Testis (tissue), 3 donors: ENCODE measurements around the gene DIAPH2. TPM values are rescaled to one million over a fixed set of nuclear protein-coding genes. Genes with fewer than 3 reads are reported as not detected.

Experiments used
- DNase-seq: peaks from one replicate; pipeline ENCODE4 v3.0.0-alpha.2; 2019
- H3K27ac ChIP-seq, 2 donors: fragments of 200-600 bp; sonication (generic); one replicate each; pipeline ENCODE4 v1.5.1; 2019
- H3K27me3 ChIP-seq: fragments of 200-600 bp; sonication (generic); one replicate; pipeline ENCODE4 v1.5.1; 2019
- H3K36me3 ChIP-seq: fragments of 200-600 bp; sonication (generic); one replicate; pipeline ENCODE4 v1.5.1; 2017; ENCODE audit warnings: low read depth; ENCODE audit errors: missing control alignments
- H3K4me1 ChIP-seq: fragments of 200-600 bp; sonication (generic); one replicate; pipeline ENCODE4 v1.5.1; 2019
- H3K4me3 ChIP-seq, 2 donors: fragments of 200-600 bp; sonication (generic); one replicate each; pipeline ENCODE4 v1.5.1; 2017 to 2019
- H3K9me3 ChIP-seq: fragments of 200-600 bp; sonication (generic); one replicate; pipeline ENCODE4 v1.5.1; 2017
- CTCF ChIP-seq, 3 experiments: fragments of 450-650 bp in 2 of 3; fragments of 200-600 bp in 1 of 3; sonication (generic) in 1 of 3; IDR thresholded peaks; one replicate each; pipeline ENCODE4 v1.5.1; 2016 to 2019; ENCODE audit warnings: antibody characterized with exemption in 3 of 3, mild to moderate bottlenecking in 2 of 3, moderate library complexity in 1 of 3
- POLR2A ChIP-seq: fragments of 450-650 bp; IDR thresholded peaks from one replicate; pipeline ENCODE4 v1.6.1; 2017; ENCODE audit warnings: antibody characterized with exemption, mild to moderate bottlenecking, moderate library complexity
- WGBS, 2 donors: methylation state at CpG; one replicate each; pipeline ENCODE4 v1.1.5; 2018; 5-methylcytosine and 5-hydroxymethylcytosine counted together
- intact Hi-C: fragments of 100-400 bp; cut with DNase I; formaldehyde crosslinking; loops from one replicate; pipeline ENCODE4 v1.15.1; 2023; ENCODE audit warnings: low total_unique reads
- polyA plus RNA-seq: library from polyadenylated mRNA; stranded (reverse); fragments of 350-450 nt; fragmentation: Illumina TruSeq; extraction: RNeasy Lipid Tissue Mini Kit (QIAGEN cat#74804); gene quantifications from one replicate; pipeline ENCODE4 v1.2.3, GENCODE V29; 2014; ENCODE audit warnings: low read depth, low replicate concordance; ENCODE audit not compliant: insufficient read depth
- total RNA-seq, 2 donors: library from RNA; depleted of rRNA; stranded (reverse); fragments of >200 nt; gene quantifications; one replicate each; pipeline ENCODE4 v1.2.3, GENCODE V29; 2016

DIAPH2 gene
- total and polyA plus RNA-seq, 3 donors from 2014 or later, result 13.1 to 68.3 (median 67.4) TPM

GRCh38 chrX:97330151-97330550 is 645.5 kb downstream of the DIAPH2 start:
- no peaks in the 10 kb centered on the region for H3K36me3 ChIP-seq
- 93% methylated on average over 1 of the region's 1 CpG; no CpG with 5 or more reads in 1 of the 2 donors for WGBS, 2 donors
- no peak overlapping the region for H3K4me3 ChIP-seq
- no peaks in the 10 kb centered on the region for H3K27me3 ChIP-seq
- TF ChIP-seq POLR2A (no peak), CTCF (IDR thresholded peaks at IDR 0.05) (no peak)
- no peak overlapping the region for H3K27ac ChIP-seq
- no peaks in the 10 kb centered on the region for H3K9me3 ChIP-seq
- DNase-seq, result no peak
- H3K4me1 ChIP-seq, result no peaks in the 10 kb centered on the region
- intact Hi-C loops, result no loop called here

GRCh38 chrX:97332963-97333362 is 648.3 kb downstream of the DIAPH2 start:
- Histone ChIP-seq H3K4me3 (no peak overlapping the region), H3K9me3 (no peaks in the 10 kb centered on the region), H3K27ac (no peak overlapping the region), H3K36me3 (no peaks in the 10 kb centered on the region), H3K4me1 (no peaks in the 10 kb centered on the region), H3K27me3 (no peaks in the 10 kb centered on the region)
- WGBS, 2 donors, result 68 to 72% methylated on average over 3 of the region's 3 CpGs
- TF ChIP-seq CTCF (IDR thresholded peaks at IDR 0.05) (no peak), POLR2A (no peak)
- DNase-seq, result no peak
- intact Hi-C loops, result no loop called here

- DNase-seq, result no peak
- intact Hi-C loops, result no loop called here
- WGBS, 2 donors, result 29 to 40% methylated on average over 1 to 9 of the region's 9 CpGs
- no peak overlapping the region for H3K27ac ChIP-seq
- TF ChIP-seq CTCF (IDR thresholded peaks at IDR 0.05), result no peak
- no peak for TF ChIP-seq POLR2A
- H3K4me1 ChIP-seq, result no peaks in the 10 kb centered on the region
- no peaks in the 10 kb centered on the region for H3K27me3 ChIP-seq
- no peaks in the 10 kb centered on the region for H3K9me3 ChIP-seq
- H3K36me3 ChIP-seq, result no peaks in the 10 kb centered on the region
- H3K4me3 ChIP-seq, result no peak overlapping the region
Observed at GRCh38 chrX:97334850-97335249, 650.2 kb downstream of the DIAPH2 start.

GRCh38 chrX:97344724-97345123 is 660.1 kb downstream of the DIAPH2 start:
- Histone ChIP-seq H3K4me1 (no peaks in the 10 kb centered on the region), H3K4me3 (no peak overlapping the region), H3K9me3 (no peaks in the 10 kb centered on the region), H3K36me3 (no peaks in the 10 kb centered on the region), H3K27me3 (no peaks in the 10 kb centered on the region), H3K27ac (no peak overlapping the region)
- DNase-seq, result no peak
- intact Hi-C loops, result no loop called here
- WGBS, 2 donors, result 71 to 73% methylated on average over 2 of the region's 2 CpGs
- TF ChIP-seq POLR2A (no peak), CTCF (IDR thresholded peaks at IDR 0.05) (no peak)

GRCh38 chrX:97358941-97359340 is 674.3 kb downstream of the DIAPH2 start:
- Histone ChIP-seq H3K36me3 (no peaks in the 10 kb centered on the region), H3K27me3 (no peaks in the 10 kb centered on the region), H3K4me3 (no peak overlapping the region), H3K9me3 (no peaks in the 10 kb centered on the region), H3K27ac (no peak overlapping the region), H3K4me1 (no peaks in the 10 kb centered on the region)
- TF ChIP-seq POLR2A (no peak), CTCF (IDR thresholded peaks at IDR 0.05) (no peak)
- no peak for DNase-seq
- 87 to 90% methylated on average over 2 of the region's 2 CpGs for WGBS, 2 donors
- intact Hi-C loops, result no loop called here
